Right lobe of liver (tissue), 6 donors: ENCODE results near the gene APP. TPM values are rescaled to one million over a fixed set of nuclear protein-coding genes. Genes with fewer than 3 reads are reported as not detected.

ENCODE experiments used
- ATAC-seq, 4 donors: fragments of 200-7000 bp; cut with Tn5 transposase; one replicate each; pipeline ENCODE4 v1.9.1; 2020; ENCODE audit warnings: mild to moderate bottlenecking in 4 of 4, moderate library complexity in 4 of 4
- DNase-seq, 3 donors: peaks; one replicate each; pipeline ENCODE4 v3.0.0-alpha.2; 2020
- H3K27ac ChIP-seq, 3 donors: fragments of 200-600 bp; one replicate each; pipeline ENCODE4 v1.8.0; 2022
- H3K27me3 ChIP-seq, 2 donors: fragments of 200-600 bp; one replicate each; pipeline ENCODE4 v1.8.0; 2022
- H3K36me3 ChIP-seq, 4 donors: fragments of 200-600 bp; sonication (generic) in 1 of 4; one replicate each; pipeline versions ENCODE4 v1.5.1 to v1.8.0; 2017 to 2022; ENCODE audit warnings: control low read depth in 1 of 4
- H3K4me1 ChIP-seq, 4 donors: fragments of 200-600 bp; sonication (generic) in 1 of 4; one replicate each; pipeline versions ENCODE4 v1.5.1 to v1.8.0; 2017 to 2022; ENCODE audit warnings: control low read depth in 1 of 4
- H3K4me3 ChIP-seq, 3 donors: fragments of 200-600 bp; one replicate each; pipeline ENCODE4 v1.8.0; 2022
- H3K9me3 ChIP-seq, 4 donors: fragments of 200-600 bp; sonication (generic) in 1 of 4; one replicate each; pipeline versions ENCODE4 v1.5.1 to v1.8.0; 2017 to 2022; ENCODE audit warnings: control low read depth in 1 of 4
- CTCF ChIP-seq, 4 donors: fragments of 200-600 bp in 3 of 4; fragments of 450-650 bp in 1 of 4; IDR thresholded peaks; one replicate each; pipeline versions ENCODE4 v1.5.1 to v1.8.0; 2016 to 2022; ENCODE audit warnings: antibody characterized with exemption in 4 of 4, mild to moderate bottlenecking in 2 of 4
- POLR2A ChIP-seq: fragments of 450-650 bp; IDR thresholded peaks from one replicate; pipeline ENCODE4 v1.6.1; 2017; ENCODE audit warnings: antibody characterized with exemption, mild to moderate bottlenecking
- WGBS: methylation state at CpG from one replicate; pipeline ENCODE4 v1.1.6; 2018; ENCODE audit warnings: low coverage, low lambda C conversion rate; ENCODE audit not compliant: insufficient coverage; ENCODE audit errors: missing lambda C conversion rate; 5-methylcytosine and 5-hydroxymethylcytosine counted together
- intact Hi-C, 2 donors: fragments of 100-400 bp; cut with DNase I; formaldehyde crosslinking; loops; one replicate each; pipeline versions ENCODE4 v1.11.2 to v1.14.1; 2022
- total RNA-seq, 6 experiments: library from RNA; depleted of rRNA in 2 of 6; stranded (reverse); fragments of >200 nt in 2 of 6; fragmentation: NEBNext Ultra II Directional in 3 of 6; extraction: Animal tissue kit (Norgen Biotek cat#: 25700) in 3 of 6; gene quantifications; one replicate each; pipeline versions ENCODE4 v1.1.0 to v1.2.4, GENCODE V29; 2016 to 2023
- donor health status: DM: no; HTN: yes; CAD: no.
- donor health status: DM: no; HTN: no; CAD: no.
- donor health status: DM: no; HTN: no; CAD: no.
- donor health status: DM: no; HTN: yes; CAD: no.
- donor health status: DM: no; HTN: yes; CAD: no.

APP gene
- total RNA-seq, 6 experiments from 2014 or later = 127 to 262 (median 208) TPM

GRCh38 chr21:26055010-26055409 lies 115.6 kb downstream of the APP start:
- 44% methylated on average over 2 of the region's 2 CpGs for WGBS
- no peak for DNase-seq
- Histone ChIP-seq H3K9me3 (no peaks in the 10 kb centered on the region), H3K27me3 (no peaks in the 10 kb centered on the region), H3K27ac (no peak overlapping the region), H3K4me3 (no peak overlapping the region), H3K4me1 (peaks cover 0 to 25% (median 0%) of the 10 kb centered on the region in 4 donors), H3K36me3 (peaks cover 0 to 13% (median 1%) of the 10 kb centered on the region in 4 donors)
- TF ChIP-seq CTCF (IDR thresholded peaks at IDR 0.05) (no peak), POLR2A (no peak)
- ATAC-seq = no peak
- intact Hi-C loops = no loop called here

- DNase-seq (no peak), ATAC-seq (no peak)
- H3K4me3 ChIP-seq = no peak overlapping the region
- 83% methylated on average over 2 of the region's 2 CpGs for WGBS
- H3K9me3 ChIP-seq = no peaks in the 10 kb centered on the region
- peaks cover 0 to 24% (median 1%) of the 10 kb centered on the region in 4 donors for H3K36me3 ChIP-seq
- no peak overlapping the region for H3K27ac ChIP-seq
- intact Hi-C loops = no loop called here
- H3K4me1 ChIP-seq = peaks cover 0 to 22% (median 0%) of the 10 kb centered on the region in 4 donors
- TF ChIP-seq POLR2A = no peak
- no peak for TF ChIP-seq CTCF (IDR thresholded peaks at IDR 0.05)
- H3K27me3 ChIP-seq = no peaks in the 10 kb centered on the region
These were observed 118.5 kb downstream of the APP start for GRCh38 chr21:26052057-26052456.

- DNase-seq (no peak), ATAC-seq (no peak)
- WGBS = 96% methylated on average over 6 of the region's 6 CpGs
- H3K4me3 ChIP-seq = no peak overlapping the region
- no peaks in the 10 kb centered on the region for H3K27me3 ChIP-seq
- intact Hi-C loops = no loop called here
- H3K36me3 ChIP-seq = peaks cover 0 to 24% (median 1%) of the 10 kb centered on the region in 4 donors
- H3K9me3 ChIP-seq = no peaks in the 10 kb centered on the region
- no peak overlapping the region for H3K27ac ChIP-seq
- H3K4me1 ChIP-seq = peaks cover 0 to 17% (median 0%) of the 10 kb centered on the region in 4 donors
- TF ChIP-seq POLR2A = no peak
- no peak for TF ChIP-seq CTCF (IDR thresholded peaks at IDR 0.05)
These were observed 119.7 kb downstream of the APP start for GRCh38 chr21:26050857-26051256.

GRCh38 chr21:26049803-26050202 lies 120.8 kb downstream of the APP start:
- WGBS = 40% methylated on average over 1 of the region's 1 CpG
- H3K27me3 ChIP-seq = no peaks in the 10 kb centered on the region
- TF ChIP-seq POLR2A = no peak
- TF ChIP-seq CTCF (IDR thresholded peaks at IDR 0.05) = no peak
- ATAC-seq (no peak), DNase-seq (no peak)
- intact Hi-C loops = no loop called here
- H3K4me1 ChIP-seq = peaks cover 0 to 7% (median 0%) of the 10 kb centered on the region in 4 donors
- peaks cover 0 to 24% (median 1%) of the 10 kb centered on the region in 4 donors for H3K36me3 ChIP-seq
- H3K4me3 ChIP-seq = no peak overlapping the region
- H3K27ac ChIP-seq = no peak overlapping the region
- no peaks in the 10 kb centered on the region for H3K9me3 ChIP-seq
